ENCODE results near the gene ARL14. TPM values are rescaled to one million over a fixed set of nuclear protein-coding genes. Genes with fewer than 3 reads are reported as not detected.
"Not testable (repeated sequence)": the region's sequence is repeated elsewhere in the genome, so short reads cannot be mapped to it uniquely, and the experiment has no call there.

ARL14 gene
- polyA plus RNA-seq, 6 donors from 2014 or later = not detected

GRCh38 chr3:160709477-160710182 lies 32.7 kb downstream of the ARL14 start:
- H3K36me3 Mint-ChIP-seq = no peaks in the 10 kb centered on the region
- H3K27me3 Mint-ChIP-seq = peaks cover 24 to 42% (median 39%) of the 10 kb centered on the region in 3 donors
- no peaks in the 10 kb centered on the region for H3K9me3 Mint-ChIP-seq
- H3K4me1 Mint-ChIP-seq = no peaks in the 10 kb centered on the region
- DNase-seq = no peak
- H3K4me3 Mint-ChIP-seq = no peak overlapping the region
- no peak overlapping the region for H3K27ac Mint-ChIP-seq
- ATAC-seq (ENCODE audit: low read depth in 2 of 2) = no peak

- H3K4me1 Mint-ChIP-seq; H3K4me3 Mint-ChIP-seq; H3K9me3 Mint-ChIP-seq; H3K36me3 Mint-ChIP-seq; H3K27ac Mint-ChIP-seq; DNase-seq; ATAC-seq (ENCODE audit: low read depth in 2 of 2): not testable (repeated sequence)
- peaks cover 23 to 27% (median 26%) of the 10 kb centered on the region in 3 donors for H3K27me3 Mint-ChIP-seq
These were observed 36.2 kb downstream of the ARL14 start for GRCh38 chr3:160713144-160713543.

- no peaks in the 10 kb centered on the region for H3K36me3 Mint-ChIP-seq
- H3K4me1 Mint-ChIP-seq = no peaks in the 10 kb centered on the region
- H3K4me3 Mint-ChIP-seq = no peak overlapping the region
- peaks cover 0 to 2% (median 0%) of the 10 kb centered on the region in 7 donors for H3K9me3 Mint-ChIP-seq
- no peak for DNase-seq
- H3K27ac Mint-ChIP-seq = no peak overlapping the region
- H3K27me3 Mint-ChIP-seq = peaks cover 9 to 27% (median 25%) of the 10 kb centered on the region in 3 donors
- ATAC-seq (ENCODE audit: low read depth in 2 of 2) = no peak
These were observed 42.8 kb downstream of the ARL14 start for GRCh38 chr3:160719710-160720109.

GRCh38 chr3:160720123-160720746 lies 43.3 kb downstream of the ARL14 start:
- Mint-ChIP-seq H3K27ac (no peak overlapping the region), H3K27me3 (peaks cover 8 to 27% (median 20%) of the 10 kb centered on the region in 3 donors), H3K9me3 (peaks cover 0 to 2% (median 0%) of the 10 kb centered on the region in 7 donors), H3K36me3 (no peaks in the 10 kb centered on the region), H3K4me1 (no peaks in the 10 kb centered on the region), H3K4me3 (no peak overlapping the region)
- no peak for DNase-seq
- no peak for ATAC-seq (ENCODE audit: low read depth in 2 of 2)

- H3K27ac Mint-ChIP-seq = no peak overlapping the region
These were observed 45.4 kb downstream of the ARL14 start for GRCh38 chr3:160722331-160722730.

GRCh38 chr3:160725338-160725737 lies 48.4 kb downstream of the ARL14 start:
- peaks cover 8 to 14% (median 11%) of the 10 kb centered on the region in 3 donors for H3K27me3 Mint-ChIP-seq
- H3K36me3 Mint-ChIP-seq = no peaks in the 10 kb centered on the region
- H3K27ac Mint-ChIP-seq = no peak overlapping the region
- peaks cover 0 to 2% (median 0%) of the 10 kb centered on the region in 7 donors for H3K9me3 Mint-ChIP-seq
- ATAC-seq (ENCODE audit: low read depth in 2 of 2) (no peak), DNase-seq (no peak)
- no peak overlapping the region for H3K4me3 Mint-ChIP-seq
- H3K4me1 Mint-ChIP-seq = no peaks in the 10 kb centered on the region

More at GRCh38 chr3:160722331-160722730, 45.4 kb downstream of the ARL14 start:
- H3K4me1 Mint-ChIP-seq = no peaks in the 10 kb centered on the region
- no peak overlapping the region for H3K4me3 Mint-ChIP-seq
- no peak for ATAC-seq (ENCODE audit: low read depth in 2 of 2)
- H3K9me3 Mint-ChIP-seq = peaks cover 0 to 2% (median 0%) of the 10 kb centered on the region in 7 donors
- peaks cover 8 to 16% (median 14%) of the 10 kb centered on the region in 3 donors for H3K27me3 Mint-ChIP-seq
- H3K36me3 Mint-ChIP-seq = no peaks in the 10 kb centered on the region
- DNase-seq = no peak

Other genes starting within 250 kb of the ARL14 start
- 10 to 100 TPM in 5 of 6 donors, 1 to 10 TPM in 1; 2.9 to 37.2 (median 27.4) TPM for gene TRIM59, start 227.4 kb upstream of the ARL14 start, polyA plus RNA-seq (ENCODE audit: low read depth in 6 of 6)
- gene KPNA4, start 111.6 kb upstream of the ARL14 start, polyA plus RNA-seq (ENCODE audit: low read depth in 6 of 6) = 10 to 100 TPM in 4 of 6 donors, 1 to 10 TPM in 2; 6.2 to 11.1 (median 10.1) TPM
- gene PPM1L, start 79.1 kb downstream of the ARL14 start, polyA plus RNA-seq (ENCODE audit: low read depth in 6 of 6) = 1 to 10 TPM in 4 of 6 donors, under 1 TPM in 1, not detected in 1; 0.49 to 2.4 (median 2.1) TPM